Measurements from ENCODE around the gene CRTC2.

DNA sequence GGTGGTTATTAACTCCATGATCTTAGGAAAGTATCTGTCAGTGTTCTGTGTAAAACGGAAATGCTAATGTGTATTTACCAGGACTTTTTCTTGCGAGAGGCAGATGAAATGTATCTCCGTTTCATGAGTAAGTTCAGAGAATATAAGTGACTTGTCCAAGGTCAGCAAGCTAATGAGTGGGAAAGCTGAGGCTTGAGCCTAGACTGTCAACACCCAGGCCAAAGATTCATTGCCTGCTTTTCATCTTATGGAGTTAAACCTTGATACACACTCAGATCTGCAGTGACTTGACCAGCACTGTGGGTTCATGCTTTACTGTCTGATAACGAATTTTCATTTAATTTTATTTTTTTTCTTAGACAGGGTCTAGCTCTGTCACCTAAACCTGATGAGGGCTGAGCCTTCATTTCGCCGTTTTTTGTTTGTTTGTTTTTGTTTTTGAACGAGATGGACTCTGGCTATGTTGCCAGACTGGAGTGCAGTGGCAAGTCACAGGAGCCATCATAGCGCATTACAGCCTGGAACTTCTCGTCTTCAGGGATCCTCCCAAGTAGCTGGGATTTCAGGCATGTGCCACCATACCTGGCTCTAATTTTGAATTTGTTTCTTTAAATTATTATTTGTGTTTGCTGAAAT, 20.0 kb upstream of the CRTC2 start:
- TF ChIP-seq, protein P1, sequence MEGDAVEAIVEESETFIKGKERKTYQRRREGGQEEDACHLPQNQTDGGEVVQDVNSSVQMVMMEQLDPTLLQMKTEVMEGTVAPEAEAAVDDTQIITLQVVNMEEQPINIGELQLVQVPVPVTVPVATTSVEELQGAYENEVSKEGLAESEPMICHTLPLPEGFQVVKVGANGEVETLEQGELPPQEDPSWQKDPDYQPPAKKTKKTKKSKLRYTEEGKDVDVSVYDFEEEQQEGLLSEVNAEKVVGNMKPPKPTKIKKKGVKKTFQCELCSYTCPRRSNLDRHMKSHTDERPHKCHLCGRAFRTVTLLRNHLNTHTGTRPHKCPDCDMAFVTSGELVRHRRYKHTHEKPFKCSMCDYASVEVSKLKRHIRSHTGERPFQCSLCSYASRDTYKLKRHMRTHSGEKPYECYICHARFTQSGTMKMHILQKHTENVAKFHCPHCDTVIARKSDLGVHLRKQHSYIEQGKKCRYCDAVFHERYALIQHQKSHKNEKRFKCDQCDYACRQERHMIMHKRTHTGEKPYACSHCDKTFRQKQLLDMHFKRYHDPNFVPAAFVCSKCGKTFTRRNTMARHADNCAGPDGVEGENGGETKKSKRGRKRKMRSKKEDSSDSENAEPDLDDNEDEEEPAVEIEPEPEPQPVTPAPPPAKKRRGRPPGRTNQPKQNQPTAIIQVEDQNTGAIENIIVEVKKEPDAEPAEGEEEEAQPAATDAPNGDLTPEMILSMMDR (IDR thresholded peaks at IDR 0.05), result no peak
- TF ChIP-seq POLR2AphosphoS5 (IDR thresholded peaks at IDR 0.05) (no peak), POLR2A (IDR thresholded peaks at IDR 0.05) (no peak)

Data from breast epithelium (tissue), 3 donors.